ENCODE data around the gene SOD3.

Gene SOD3

DNA sequence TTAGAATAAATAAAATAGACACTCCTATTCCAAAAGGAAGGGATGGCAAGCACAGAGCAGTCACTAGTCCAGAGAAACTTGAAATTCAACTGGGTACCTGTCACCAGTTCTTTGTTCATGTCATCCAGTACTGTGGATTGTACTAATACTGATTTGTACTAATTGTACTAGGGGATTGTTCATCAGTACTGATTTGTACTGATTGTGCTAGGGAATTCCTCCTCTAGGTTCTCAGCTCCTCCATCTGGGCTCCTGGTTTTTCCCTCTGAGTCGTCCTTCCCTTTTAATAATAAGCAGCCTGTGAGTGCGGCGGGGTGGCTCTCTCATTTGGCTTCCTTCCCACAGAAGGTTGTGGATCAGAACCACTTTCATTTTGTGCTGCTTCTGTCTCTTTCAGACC lies 31.0 kb upstream of the SOD3 start:
- Histone ChIP-seq H3K4me2 (no peak overlapping the region), H4K20me1 (no peaks in the 10 kb centered on the region), H3K36me3 (no peaks in the 10 kb centered on the region), H3K9me3 (no peaks in the 10 kb centered on the region), H3K4me3 (no peak overlapping the region), H3K9ac (no peak overlapping the region), H3K4me1 (no peaks in the 10 kb centered on the region), H3K27ac (no peak overlapping the region), H3K27me3 (no peaks in the 10 kb centered on the region; the same call in 1 of the 2 replicates)
- no peak for TF ChIP-seq Cebpa-rat (IDR thresholded peaks at IDR 0.05)

DNA sequence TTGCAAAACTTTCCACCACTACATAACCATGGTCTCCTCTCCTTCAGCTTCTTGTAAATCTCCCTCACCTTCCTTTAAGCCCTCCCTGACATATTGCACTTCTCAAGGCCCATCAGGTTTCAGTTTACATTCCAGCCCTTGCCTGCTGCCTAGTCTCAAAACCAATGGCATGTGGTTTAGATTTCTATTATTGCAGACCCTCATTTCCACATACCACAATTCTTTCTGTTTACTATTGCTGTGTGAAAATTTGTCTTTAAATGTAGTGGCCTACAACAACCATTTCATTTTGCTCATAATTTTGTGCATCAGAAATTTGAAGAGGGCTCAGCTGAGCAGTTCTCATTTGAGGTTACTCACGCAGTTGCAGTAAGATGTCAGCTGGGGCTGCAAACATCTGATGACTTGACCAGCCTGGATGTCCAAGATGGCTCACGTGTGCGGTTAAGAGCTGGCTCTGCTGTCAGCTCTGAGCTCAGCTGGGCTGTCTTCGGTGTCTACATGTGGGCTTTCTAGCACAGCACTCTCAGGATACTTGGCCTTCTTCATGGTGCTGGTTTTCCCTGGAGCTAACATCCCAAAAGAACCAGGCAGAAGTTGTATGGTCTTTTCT lies 29.9 kb upstream of the SOD3 start:
- no peak for TF ChIP-seq Cebpa-rat (IDR thresholded peaks at IDR 0.05)
- Histone ChIP-seq H3K9me3 (no peaks in the 10 kb centered on the region), H4K20me1 (no peaks in the 10 kb centered on the region), H3K27ac (no peak overlapping the region), H3K9ac (no peak overlapping the region), H3K4me1 (no peaks in the 10 kb centered on the region), H3K4me2 (no peak overlapping the region), H3K36me3 (no peaks in the 10 kb centered on the region), H3K4me3 (no peak overlapping the region), H3K27me3 (no peaks in the 10 kb centered on the region; the same call in 1 of the 2 replicates)

DNA sequence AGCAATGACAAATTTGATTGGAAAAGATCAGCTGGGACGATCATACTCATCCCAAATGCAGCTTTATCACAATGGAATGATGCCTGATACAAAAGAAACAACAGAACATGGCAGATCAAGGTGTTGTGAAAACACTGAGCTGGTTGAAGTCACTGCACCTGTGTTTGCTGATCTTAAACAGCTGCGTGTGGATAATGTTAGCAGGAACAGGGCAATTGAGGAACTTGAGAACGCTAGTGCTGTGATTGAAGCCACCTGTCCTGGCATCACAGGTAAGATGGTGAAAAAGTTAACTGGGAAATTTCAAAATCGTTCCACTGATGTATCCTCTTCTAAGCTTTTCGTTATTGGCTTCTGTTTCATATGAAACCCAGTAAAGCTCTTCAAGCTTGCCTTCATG lies 27.4 kb upstream of the SOD3 start:
- no peak overlapping the region for H3K4me2 ChIP-seq
- no peaks in the 10 kb centered on the region for H4K20me1 ChIP-seq
- no peaks in the 10 kb centered on the region; the same call in 1 of the 2 replicates for H3K27me3 ChIP-seq
- H3K27ac ChIP-seq, result no peak overlapping the region
- no peak overlapping the region for H3K4me3 ChIP-seq
- no peak for TF ChIP-seq Cebpa-rat (IDR thresholded peaks at IDR 0.05)
- no peaks in the 10 kb centered on the region for H3K4me1 ChIP-seq
- no peak overlapping the region for H3K9ac ChIP-seq
- no peaks in the 10 kb centered on the region for H3K9me3 ChIP-seq
- no peaks in the 10 kb centered on the region for H3K36me3 ChIP-seq

DNA sequence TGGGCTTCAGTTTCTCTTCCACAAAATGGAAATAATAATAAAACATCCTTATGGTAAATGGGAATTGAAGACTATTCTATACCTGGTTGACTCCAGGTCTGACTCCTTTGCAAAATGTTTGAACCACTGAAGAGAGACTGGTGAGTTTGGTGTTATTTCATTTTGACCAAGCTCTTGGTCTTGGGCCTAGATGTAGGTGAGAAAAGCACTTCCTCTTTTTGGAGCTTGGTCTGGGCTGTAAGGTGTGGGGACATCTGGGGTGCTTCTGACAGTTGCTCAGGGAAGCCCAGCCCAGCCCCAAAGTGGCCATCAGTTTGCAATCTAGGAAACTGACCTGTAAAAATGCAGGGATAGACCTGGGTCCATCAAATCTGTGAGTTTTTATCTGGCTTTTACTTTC lies 26.8 kb upstream of the SOD3 start:
- H3K36me3 ChIP-seq, result no peaks in the 10 kb centered on the region
- H3K4me1 ChIP-seq, result no peaks in the 10 kb centered on the region
- H3K4me2 ChIP-seq, result no peak overlapping the region
- no peak overlapping the region for H3K27ac ChIP-seq
- no peak for TF ChIP-seq Cebpa-rat (IDR thresholded peaks at IDR 0.05)
- no peak overlapping the region for H3K9ac ChIP-seq
- H3K9me3 ChIP-seq, result no peaks in the 10 kb centered on the region
- no peaks in the 10 kb centered on the region for H3K27me3 ChIP-seq
- H3K4me3 ChIP-seq, result no peak overlapping the region
- H4K20me1 ChIP-seq, result no peaks in the 10 kb centered on the region

DNA sequence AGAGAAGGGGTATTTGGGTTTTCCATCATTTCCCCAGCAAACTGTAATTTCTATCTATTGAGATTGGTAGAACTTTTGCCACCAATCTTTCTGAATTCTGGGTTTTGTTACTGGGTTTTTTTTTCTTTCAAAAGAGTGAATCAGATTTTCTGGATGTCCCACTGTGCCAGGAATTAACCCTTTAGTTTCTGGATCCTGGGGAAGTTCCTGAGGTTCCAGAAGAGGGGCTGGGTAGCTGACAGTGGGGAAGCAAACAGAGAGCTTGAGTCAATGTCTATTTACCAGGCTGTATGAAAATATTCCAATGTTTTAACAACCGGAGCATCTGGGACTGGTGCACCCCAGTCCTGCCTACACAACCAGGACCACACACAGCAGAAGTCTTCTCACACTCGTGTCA lies 25.8 kb upstream of the SOD3 start:
- TF ChIP-seq Cebpa-rat (IDR thresholded peaks at IDR 0.05), result no peak
- Histone ChIP-seq H3K27me3 (no peaks in the 10 kb centered on the region), H3K4me1 (no peaks in the 10 kb centered on the region), H3K4me2 (no peak overlapping the region), H3K9me3 (no peaks in the 10 kb centered on the region), H3K27ac (no peak overlapping the region), H4K20me1 (no peaks in the 10 kb centered on the region), H3K9ac (no peak overlapping the region), H3K4me3 (no peak overlapping the region), H3K36me3 (no peaks in the 10 kb centered on the region)

DNA sequence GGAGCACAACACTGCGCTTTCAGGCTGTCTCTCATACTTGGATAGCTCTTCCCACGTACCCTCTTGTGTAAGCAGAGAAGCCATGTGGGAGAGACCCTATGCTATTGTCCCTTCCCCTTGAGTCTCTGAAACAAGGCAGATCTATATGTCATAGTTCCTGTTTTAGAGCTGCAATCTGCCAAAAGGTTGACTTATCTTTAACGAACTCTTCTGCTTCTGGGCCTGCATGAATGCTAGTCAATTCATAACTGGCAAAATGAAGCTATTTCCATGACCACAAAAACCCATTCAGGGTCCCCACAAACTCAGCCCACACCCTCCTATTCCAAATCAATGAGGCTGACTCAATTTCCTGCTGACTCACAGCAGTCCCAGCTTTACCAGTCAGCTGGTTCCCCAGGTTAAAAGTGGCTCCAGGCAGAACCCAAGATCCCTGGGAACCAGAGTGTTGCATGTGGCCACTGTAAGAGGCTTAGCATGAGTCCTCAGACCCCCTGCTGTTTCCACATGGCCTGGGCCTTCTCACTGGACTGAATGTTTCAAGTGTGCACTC lies 25.3 kb upstream of the SOD3 start:
- H3K9me3 ChIP-seq, result no peaks in the 10 kb centered on the region
- no peak for TF ChIP-seq Cebpa-rat (IDR thresholded peaks at IDR 0.05)
- no peaks in the 10 kb centered on the region for H3K27me3 ChIP-seq
- H3K36me3 ChIP-seq, result no peaks in the 10 kb centered on the region
- no peak overlapping the region for H3K9ac ChIP-seq
- H4K20me1 ChIP-seq, result no peaks in the 10 kb centered on the region
- H3K4me3 ChIP-seq, result no peak overlapping the region
- H3K4me1 ChIP-seq, result no peaks in the 10 kb centered on the region
- no peak overlapping the region for H3K4me2 ChIP-seq
- no peak overlapping the region for H3K27ac ChIP-seq

DNA sequence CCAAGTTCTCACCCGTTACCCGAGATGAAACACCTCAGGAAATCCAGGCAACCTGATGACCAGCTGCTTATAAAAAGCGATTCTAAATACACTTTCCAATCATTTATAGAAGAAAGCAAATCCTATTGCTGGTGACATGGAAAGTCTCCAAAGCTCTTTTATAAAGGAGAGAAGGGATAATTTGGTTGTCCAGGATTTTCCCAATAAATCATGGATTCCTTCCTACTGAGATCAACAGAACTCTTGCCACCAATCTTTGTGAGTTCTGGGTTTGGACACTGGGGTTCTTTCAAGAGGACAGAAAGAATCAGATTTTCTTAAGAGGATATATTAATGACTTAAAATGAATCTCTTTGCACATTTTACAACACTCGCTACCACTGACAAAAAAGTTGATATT lies 24.7 kb upstream of the SOD3 start:
- Histone ChIP-seq H3K27me3 (no peaks in the 10 kb centered on the region), H3K36me3 (no peaks in the 10 kb centered on the region), H3K9me3 (no peaks in the 10 kb centered on the region), H4K20me1 (no peaks in the 10 kb centered on the region), H3K4me3 (no peak overlapping the region), H3K9ac (no peak overlapping the region), H3K27ac (no peak overlapping the region), H3K4me1 (no peaks in the 10 kb centered on the region), H3K4me2 (no peak overlapping the region)
- TF ChIP-seq Cebpa-rat (IDR thresholded peaks at IDR 0.05), result no peak

DNA sequence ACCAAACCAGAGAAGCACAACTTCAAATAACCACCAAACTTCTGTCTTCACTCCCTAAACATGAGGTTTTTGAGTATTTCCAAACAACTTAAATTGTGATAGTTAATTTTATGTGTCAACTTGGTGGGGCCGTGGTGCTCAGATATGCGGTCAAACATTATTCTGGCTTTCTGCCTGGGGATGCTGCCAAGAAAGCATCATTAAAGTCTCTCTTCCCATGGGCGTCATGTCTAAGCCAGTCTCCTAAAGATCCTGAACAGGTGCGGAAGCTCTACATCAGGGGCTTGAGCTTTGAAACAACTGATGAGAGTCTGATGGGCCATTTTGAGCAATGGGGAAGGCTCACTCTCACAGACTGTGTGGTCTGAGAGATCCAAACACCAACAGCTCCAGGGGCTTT lies 24.1 kb upstream of the SOD3 start:
- no peak overlapping the region for H3K4me3 ChIP-seq
- H3K36me3 ChIP-seq, result no peaks in the 10 kb centered on the region
- no peaks in the 10 kb centered on the region for H3K4me1 ChIP-seq
- H3K4me2 ChIP-seq, result no peak overlapping the region
- TF ChIP-seq Cebpa-rat (IDR thresholded peaks at IDR 0.05), result no peak
- H4K20me1 ChIP-seq, result no peaks in the 10 kb centered on the region
- no peak overlapping the region for H3K27ac ChIP-seq
- no peak overlapping the region for H3K9ac ChIP-seq
- no peaks in the 10 kb centered on the region for H3K9me3 ChIP-seq
- H3K27me3 ChIP-seq, result no peaks in the 10 kb centered on the region

DNA sequence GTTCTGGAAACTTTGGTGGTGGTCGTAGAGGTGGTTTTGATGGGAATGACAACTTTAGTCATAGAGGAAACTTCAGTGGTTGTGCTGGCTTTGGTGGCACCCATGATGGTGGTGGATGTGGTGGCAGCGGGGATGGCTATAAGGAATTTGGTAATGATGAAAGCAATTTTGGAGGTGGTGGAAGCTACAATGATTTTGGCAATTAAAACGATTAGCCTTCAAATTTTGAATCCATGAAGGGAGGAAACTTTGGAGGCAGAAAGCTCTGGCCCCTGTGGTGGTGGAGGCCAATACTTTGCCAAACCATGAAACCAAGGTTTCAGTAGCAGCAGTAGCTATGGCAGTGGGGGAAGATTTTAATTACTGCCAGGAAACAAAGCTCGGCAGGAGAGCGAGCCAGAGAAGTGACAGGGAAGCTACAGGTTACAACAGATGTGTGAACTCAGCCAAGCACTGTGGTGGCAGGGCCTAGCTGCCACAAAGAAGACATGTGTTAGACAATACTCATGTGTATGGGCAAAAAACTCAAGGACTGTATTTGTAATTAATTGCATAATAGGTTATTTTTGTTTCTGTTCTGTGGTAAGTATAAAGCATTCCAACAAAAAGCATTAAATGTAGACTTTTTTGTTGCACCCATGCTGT lies 23.2 kb upstream of the SOD3 start:
- Histone ChIP-seq H3K4me3 (no peak overlapping the region), H3K27me3 (no peaks in the 10 kb centered on the region), H4K20me1 (no peaks in the 10 kb centered on the region), H3K27ac (no peak overlapping the region), H3K36me3 (no peaks in the 10 kb centered on the region), H3K4me2 (no peak overlapping the region), H3K9me3 (no peaks in the 10 kb centered on the region), H3K4me1 (no peaks in the 10 kb centered on the region), H3K9ac (no peak overlapping the region)
- TF ChIP-seq Cebpa-rat (IDR thresholded peaks at IDR 0.05), result no peak

DNA sequence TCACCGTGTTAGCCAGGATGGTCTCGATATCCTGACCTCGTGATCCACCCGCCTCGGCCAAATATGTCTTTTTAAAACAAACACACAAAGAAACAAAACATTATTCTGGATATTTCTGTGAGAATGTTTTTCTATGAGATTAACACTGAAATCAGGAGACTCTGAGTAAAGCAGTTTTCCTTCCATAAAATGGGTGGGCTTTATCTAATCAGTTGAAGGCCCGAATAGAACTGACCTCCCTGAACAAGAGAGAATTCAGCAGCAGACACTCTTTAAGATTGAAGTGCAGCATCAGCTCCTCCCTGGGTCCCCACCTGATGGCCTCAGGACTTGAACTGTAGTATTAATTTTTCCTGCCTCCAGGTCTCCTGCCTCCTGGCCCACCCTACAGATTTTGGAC lies 22.4 kb upstream of the SOD3 start:
- no peaks in the 10 kb centered on the region for H3K4me1 ChIP-seq
- H3K36me3 ChIP-seq, result no peaks in the 10 kb centered on the region
- no peaks in the 10 kb centered on the region for H3K27me3 ChIP-seq
- no peak overlapping the region for H3K4me2 ChIP-seq
- no peak overlapping the region for H3K9ac ChIP-seq
- H3K27ac ChIP-seq, result no peak overlapping the region
- TF ChIP-seq Cebpa-rat (IDR thresholded peaks at IDR 0.05), result no peak
- H3K9me3 ChIP-seq, result no peaks in the 10 kb centered on the region
- H4K20me1 ChIP-seq, result no peaks in the 10 kb centered on the region
- H3K4me3 ChIP-seq, result no peak overlapping the region

Data from BLaER1 (cell line).